Peyer's patch (tissue), 4 donors: ENCODE measurements around the gene FAM20C.

Experiments
- CTCF ChIP-seq, 6 experiments: fragments of 450-650 bp in 4 of 6; fragments of 200-600 bp in 2 of 6; sonication (generic) in 1 of 6; IDR thresholded peaks; one replicate each; pipeline ENCODE4 v1.5.1; 2017 to 2019; ENCODE audit warnings: antibody characterized with exemption in 6 of 6, mild to moderate bottlenecking in 3 of 6, moderate library complexity in 1 of 6
- POLR2A ChIP-seq, 2 donors: fragments of 450-650 bp; IDR thresholded peaks; one replicate each; pipeline ENCODE4 v1.5.1; 2017; ENCODE audit warnings: antibody characterized with exemption in 2 of 2, mild to moderate bottlenecking in 2 of 2, moderate library complexity in 2 of 2

- TF ChIP-seq CTCF (IDR thresholded peaks at IDR 0.05) (no peak), POLR2A (IDR thresholded peaks at IDR 0.05) (no peak)
Observed at GRCh38 chr7:247636-248035, 55.3 kb downstream of the FAM20C start.
